ENCODE results near the gene CFAP299.

CFAP299 gene

DNA sequence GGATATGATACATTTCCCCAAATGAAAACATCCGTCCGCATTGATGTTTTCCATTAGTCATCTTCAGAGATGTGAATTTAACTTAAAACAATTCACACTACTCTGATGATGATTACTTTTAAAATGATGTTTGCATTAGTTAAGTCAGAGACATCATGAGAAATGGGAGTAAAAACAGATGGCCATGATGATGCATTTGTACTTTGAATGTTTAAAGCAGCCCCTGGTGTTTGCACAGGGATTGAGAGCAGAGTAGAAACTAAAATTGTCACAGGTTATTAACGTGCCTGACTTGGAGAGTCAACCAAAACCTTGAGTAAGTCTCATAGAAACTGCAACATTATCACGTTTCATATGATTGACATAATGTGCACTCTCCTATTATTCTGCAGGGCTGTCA, 117.2 kb downstream of the CFAP299 start:
- DNase-seq = no peak

DNA sequence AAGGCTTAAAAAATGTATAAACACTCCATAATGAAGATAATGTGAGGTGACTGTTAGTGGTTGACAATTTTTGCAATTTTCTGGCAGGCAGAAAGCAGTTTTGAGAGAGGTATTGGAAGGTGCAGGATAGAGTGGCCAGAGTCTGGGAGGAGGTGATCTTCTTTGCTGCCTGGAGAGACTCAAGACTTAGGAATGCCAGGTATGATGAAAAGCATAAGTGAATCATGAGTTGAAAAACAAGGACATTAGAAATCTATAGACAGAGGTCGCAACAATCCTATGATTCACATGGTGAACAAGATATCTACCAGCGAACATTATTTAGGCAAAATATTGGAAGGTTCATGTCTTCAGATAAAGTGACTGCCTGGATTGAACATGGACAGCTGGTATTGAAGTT, 118.5 kb downstream of the CFAP299 start:
- no peak for DNase-seq

DNA sequence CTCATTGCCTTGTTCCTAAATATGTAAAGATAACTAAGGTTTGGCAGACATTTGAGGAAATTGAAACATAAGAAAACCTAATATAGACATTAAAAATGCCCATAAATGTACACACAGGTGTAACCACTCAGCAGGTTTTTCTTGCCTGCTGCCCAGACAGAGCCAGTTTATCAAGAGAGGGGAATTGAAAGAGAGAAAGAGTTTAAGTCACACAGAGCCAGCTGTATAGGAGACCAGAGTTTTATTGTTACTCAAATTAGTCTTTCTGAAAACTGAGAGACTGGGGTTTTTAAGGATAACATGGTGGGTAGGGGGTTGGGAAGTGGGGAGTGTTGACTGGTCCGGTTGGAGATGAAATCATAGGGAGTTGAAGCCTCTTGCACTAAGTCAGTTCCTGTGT, 119.0 kb downstream of the CFAP299 start:
- no peak for DNase-seq

DNA sequence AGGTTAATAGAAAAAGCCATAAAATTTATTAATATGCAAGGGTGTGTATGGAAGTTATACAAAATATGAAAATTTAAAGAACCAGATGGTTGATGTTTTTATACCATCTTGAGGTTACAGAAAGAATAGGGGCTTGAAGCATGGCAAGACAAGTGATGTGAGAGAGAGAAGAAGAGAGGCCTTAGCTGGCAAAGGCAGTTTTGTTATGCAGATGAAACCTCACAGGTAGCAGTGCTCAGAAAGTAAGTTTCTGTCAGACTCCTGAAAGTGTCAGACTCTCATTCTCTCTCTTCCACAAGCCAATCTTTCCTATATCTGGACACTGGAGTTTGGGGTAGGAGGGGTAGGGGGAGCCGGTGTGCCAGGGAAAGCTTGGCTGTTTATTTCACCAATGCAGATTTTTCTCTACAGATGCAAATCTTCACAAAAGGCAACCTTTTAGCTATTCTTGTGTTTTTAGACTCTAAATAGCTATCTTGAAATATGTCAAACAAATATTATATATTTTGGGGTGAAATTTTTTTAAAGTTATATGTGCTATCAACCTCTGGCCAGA, 124.5 kb downstream of the CFAP299 start:
- no peak for DNase-seq

DNA sequence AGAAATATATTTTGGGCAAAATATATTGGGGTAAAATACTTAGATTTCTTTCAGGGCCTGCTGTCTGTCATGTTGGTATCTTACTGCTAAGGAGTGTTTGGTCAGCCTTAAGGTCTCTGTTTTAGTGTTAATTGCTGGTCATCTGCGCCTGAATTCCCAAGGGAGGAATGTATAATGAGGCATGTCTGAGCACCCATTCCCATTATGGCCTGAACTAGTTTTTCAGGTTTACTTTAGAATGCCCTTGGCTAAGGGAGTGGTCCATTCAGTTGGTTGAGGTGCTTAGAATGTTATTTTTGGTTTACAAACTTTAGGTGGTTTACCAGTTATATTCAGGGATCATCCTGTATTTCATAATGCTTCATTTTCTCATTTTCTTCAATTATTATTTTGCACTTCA, 125.9 kb downstream of the CFAP299 start:
- no peak for DNase-seq

DNA sequence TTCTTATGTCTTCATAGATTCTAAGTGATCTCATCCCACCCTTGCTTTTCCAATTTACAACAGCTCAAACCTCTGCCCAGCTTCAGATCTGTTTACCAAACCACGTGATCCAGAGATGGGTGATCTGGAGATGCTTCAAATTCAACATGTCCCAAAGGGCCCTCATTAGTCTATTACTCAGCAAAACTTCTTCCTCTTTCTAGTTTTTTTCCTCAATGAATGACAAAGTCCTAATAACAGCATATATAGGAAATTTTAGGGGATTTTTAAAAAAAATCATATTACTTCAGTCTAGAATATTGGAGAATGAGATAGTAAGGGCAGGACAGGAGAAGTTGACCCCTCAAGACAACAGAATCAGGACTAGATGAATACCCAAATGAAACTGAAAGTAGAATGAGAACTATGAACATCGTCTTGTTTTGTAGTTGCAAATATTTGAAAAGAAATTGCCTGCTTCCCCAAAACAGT, 127.1 kb downstream of the CFAP299 start:
- DNase-seq = no peak

DNA sequence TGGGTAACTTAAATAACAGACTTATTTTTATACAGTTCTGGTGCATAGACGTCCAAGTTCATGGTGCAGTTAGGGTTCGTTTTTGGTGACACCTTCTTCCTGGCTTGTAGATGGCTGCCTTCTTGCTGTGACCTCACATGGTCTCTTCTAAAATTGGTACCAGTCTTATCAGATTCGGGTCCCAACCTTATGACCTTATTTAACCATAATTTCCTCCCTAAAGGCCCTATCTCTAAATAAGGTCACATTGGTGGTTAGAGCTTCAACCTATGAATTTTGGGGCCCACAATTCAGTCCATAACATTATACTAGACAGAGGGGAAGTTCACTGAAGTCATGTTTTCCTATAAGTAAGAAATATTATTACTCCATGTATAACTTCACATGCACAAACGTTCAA, 128.0 kb downstream of the CFAP299 start:
- DNase-seq = no peak

DNA sequence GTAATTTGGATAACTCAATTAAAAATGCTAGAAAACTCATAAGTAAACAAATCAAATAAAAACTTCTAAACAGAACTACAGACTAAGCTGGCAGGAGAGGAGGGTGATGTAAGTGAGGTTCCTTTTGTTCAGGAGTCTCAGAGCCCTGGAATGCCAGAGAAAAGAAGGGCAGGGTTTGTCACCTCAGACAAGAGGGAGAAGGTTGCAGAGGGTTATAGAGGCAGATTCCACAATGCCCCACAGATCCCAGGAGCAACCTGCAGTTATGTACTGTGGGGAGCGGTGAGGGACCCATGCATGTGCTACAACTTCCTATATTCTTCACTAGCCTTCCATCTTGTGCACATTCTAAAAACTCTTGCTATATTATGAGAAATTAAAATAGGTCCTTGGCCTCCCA, 129.7 kb downstream of the CFAP299 start:
- DNase-seq = no peak

DNA sequence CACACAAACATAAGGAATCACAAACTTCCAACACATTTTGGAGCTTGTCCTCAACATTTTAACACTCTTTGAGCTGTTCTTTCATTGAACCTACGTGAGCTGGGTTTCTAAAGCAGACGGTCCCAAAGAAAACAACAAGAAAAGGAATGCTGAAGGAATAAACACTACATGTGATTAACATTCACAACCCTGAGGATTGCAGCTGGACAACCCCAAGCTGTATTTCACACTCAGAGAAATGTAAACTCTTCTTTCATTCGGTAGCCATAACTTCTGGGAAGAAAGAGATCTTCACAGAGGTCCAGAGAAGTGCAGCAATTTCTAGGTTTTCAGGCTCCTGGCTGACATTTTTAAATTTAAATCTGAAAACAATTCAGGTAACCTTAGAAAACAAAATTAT, 130.2 kb downstream of the CFAP299 start:
- DNase-seq = no peak

DNA sequence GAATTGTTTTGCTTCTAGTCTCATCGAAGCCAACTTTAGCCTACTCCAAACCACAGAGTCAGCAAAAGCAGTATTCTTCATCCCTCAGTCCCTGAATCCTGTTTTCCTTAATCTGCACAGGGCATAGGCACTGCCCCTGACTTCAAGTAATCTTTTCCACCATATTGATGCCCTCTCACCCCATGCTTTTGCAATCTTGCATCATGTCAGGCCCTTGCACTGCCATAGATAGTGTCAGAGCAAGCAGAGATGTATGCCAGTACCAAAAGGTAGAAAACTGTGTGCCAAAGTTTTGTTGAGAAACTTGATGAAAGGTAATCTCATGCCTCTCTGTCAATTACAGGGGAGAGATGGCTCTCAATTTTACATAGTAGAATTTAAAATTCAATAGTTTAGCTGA, 131.1 kb downstream of the CFAP299 start:
- no peak for DNase-seq

DNA sequence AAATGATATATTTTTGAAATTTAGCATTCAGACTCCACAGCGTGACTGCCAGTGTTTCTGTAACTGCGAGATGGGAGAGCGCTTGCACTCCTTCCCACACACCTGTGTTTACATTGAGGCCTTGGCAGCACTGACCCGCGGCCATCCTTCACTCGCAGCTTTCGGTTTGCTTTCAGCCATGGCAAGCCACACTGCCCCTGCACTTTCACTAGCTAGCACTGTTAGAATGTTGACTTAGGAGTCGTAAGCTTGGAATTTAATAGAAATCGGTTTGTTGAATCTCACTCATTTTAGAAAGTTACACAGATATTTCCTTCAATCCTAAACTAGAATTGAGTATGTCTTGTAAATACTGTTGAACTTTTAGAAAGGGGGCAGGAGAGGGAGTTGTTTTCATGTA, 136.2 kb downstream of the CFAP299 start:
- no peak for DNase-seq

DNA sequence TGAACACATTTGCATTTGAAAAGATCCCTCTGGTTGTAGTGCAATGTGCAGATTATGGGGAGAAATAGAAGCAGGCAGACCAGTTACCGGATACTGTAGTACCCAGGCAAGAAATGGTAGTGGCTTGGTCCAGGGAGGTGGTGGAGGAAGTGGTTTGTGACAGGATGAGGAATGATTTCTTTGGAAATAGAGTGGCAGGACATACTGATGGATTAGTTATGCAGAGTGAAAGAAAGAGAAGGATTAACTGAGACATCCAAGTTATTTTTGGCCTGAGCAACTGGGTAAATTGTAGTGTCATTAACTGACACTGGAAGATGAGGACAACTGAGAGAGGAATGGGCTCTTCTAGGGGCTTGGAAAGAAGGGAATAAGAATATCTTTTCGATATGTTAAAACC, 139.7 kb downstream of the CFAP299 start:
- DNase-seq = no peak

DNA sequence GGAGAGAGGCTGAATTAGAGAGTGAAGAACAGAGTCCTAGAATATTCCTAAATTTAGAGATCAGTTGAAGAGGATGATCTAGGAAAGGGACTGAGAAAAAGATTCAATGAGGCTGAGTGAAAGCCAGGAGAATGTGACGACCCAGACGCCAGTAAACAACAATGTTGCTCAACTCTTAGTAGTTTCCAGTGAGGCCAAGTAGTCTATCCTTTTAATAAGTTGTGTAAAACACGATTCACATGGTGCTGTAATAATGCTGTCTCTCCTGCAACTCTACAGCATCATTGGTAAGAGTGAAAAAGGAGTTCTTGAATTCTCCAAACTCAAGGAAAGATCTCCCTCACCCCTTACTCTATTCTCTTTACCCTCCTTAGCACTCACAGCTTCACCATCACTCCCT, 140.3 kb downstream of the CFAP299 start:
- no peak for DNase-seq

DNA sequence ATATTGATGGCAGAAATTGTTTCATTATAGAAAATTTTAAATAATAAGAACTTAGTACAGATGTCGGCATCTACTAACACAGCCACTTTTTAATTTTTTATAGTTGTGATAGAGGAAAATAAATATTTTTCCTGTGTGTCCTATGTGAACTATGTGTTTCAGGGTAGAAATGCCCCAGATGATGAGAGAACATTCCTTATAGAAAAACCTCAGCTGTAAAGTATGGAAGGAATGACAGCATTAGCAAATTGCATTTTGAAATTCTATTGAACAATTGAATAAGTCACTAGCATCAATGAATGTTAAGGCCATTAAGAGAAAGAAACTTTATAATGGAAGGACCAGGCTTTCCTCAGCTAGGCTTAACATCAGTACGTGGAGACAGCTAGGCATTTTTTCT, 149.2 kb downstream of the CFAP299 start:
- DNase-seq = no peak

DNA sequence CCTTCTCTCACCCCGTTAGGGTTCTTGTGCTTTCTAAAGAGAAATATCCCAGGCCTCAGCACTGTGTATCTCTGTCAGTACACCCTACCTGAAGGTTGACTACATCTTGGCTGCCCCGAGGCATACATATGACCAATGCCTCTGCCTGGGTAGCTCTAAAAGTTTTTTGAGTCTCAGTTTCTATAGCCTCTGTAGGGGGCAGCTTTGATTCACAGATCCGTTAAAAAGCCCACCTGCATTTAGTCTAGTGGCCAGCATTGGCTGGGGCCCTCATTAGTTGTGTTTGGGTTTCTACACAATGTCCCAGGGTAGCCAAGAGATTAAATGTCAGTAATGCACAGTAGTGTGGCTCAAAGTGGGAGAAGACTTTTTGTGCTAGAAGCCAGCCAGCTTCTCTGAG, 151.1 kb downstream of the CFAP299 start:
- no peak for DNase-seq

DNA sequence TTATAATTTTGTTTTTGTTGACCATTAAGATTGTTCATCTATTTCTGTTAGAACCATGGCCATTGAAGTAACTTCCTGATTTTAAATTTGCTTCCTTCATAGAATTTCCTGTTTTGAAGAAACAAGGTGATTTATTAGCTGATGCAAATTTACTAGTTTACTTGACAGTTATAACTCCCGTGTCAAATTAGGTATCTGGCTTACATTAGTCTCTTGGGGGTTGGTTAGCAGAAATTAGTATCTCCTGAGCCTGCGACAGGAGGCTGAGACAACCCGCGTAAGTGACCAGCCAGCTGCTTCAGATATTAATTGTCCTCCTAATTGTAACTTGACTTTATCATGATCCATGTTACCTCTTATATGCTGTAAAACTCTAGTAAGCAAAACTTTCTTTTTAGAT, 154.3 kb downstream of the CFAP299 start:
- no peak for DNase-seq

DNA sequence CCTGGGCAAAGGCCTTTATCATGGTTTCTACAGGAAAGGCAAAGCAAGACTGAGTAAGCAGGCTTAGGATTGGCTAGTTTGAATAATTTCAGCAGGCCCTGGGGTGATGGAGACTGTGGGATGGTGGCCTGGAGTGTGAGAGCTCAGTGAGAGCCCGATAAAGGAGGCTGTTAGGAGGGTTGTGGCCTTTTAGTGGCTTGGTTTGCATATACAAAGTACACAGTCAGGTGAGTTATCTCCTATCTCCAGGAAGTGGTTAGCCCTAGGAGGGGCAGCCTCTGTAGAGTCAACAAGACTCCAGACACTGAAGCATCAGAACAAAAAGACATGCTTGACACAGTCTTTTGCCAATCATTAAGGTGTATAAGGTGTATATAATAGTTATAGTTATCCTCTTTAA, 157.2 kb downstream of the CFAP299 start:
- DNase-seq = peak; percentile 3

DNA sequence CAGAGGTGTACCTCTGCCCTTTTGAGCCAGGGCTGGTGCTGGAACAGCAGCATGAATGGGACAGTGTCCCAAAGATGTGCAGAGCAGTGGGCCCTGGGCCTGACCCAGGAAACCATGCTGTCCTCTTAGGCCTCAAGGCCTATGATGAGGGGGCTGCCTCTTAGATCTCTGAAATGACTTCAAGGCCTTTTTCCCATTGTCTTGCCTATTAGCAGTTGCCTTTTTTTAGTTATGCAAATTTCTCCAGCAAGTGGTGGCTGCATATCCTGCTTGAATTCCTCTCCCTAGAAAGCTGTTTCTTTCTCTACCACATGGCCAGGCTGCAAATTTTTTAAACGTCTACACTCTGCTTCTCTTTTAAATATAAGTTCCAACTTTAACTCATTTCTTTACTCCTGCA, 160.3 kb downstream of the CFAP299 start:
- no peak for DNase-seq

DNA sequence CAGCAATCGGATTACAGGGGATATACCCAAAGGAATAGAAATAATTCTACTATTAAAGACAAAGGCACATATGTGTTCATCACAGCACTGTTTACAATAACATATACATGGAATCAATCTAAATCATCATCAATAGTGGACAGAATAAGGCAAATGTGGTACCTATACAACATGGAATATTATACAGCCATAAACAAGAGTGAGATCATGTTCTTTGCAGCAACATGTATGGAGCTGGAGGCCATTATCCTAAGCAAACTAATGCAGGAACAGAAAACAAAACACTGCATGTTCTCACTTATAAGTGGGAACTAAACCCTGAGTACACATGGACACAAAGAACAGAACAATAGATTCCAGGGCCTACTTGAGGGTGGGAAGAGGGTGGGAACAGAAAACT, 163.2 kb downstream of the CFAP299 start:
- no peak for DNase-seq

DNA sequence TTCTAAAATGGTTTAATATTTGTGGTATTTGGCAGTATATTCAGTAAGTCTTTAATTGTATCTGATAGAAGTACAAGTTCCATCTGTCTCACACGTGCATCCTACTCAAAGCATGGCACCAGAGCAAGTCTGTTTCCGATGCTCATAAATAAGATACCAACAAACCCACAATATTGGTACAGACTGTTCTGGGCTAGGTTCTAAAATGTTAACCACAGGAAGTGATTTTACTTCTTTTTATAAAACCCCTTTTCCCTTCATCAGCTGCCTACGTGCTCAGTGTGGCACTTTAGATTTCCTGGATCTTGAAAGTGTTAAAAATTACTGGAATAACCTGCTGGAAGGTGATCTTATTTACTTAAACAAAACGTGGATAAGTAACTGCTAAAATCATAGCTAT, 165.1 kb downstream of the CFAP299 start:
- no peak for DNase-seq

DNA sequence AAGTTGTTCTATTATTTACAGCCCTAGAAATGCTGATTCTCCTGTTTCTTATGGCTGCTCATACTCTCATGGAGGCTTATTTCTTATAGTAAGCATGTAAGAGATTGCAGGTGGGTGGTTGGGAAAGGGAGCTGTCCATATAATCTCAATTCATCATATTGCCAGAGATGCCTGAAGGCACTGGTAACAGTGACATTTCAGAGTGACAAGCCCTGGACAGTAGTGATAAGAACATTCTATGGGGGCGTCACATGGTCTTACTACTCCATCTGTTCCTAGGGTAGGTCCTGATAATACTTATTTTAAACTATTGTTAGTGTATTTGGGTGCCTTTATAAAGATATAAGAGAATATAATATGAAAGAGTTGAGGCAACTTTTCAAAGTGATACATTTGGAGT, 171.5 kb downstream of the CFAP299 start:
- no peak for DNase-seq

DNA sequence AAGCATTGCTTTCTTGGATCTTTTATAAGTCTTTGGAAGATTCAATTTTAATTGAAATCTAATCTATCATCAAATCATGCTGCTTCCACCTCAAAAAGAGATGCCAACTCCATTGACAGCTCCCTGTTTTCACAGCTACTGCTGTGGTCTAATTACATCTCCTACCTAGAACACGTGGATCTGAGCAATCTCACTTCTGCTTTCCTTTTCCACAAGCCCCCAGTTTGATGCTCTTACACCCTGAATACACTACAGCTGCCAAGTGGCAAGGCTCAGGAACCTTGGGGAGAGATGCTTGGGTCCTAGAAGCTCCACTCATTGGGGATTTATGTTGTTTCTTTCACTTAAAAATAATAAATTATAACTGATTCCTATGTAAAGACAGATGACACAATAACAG, 172.0 kb downstream of the CFAP299 start:
- no peak for DNase-seq

DNA sequence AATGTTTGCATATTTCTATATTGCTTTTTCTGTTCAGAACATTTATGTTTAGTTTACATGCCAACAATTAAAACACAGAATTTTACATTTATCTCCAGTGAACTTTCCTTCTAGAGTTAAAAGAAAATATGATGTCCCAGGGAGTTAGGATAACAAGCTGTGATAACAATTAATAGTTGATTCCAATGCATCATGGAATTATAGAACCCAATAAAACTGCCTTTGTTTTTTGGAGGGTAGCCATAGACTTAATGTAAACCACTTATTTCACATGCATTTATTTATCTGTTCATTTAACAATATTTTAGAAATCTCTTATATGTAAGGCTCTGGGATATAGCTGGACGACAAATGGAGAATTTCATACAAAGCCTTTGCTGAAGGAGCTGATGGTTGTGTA, 180.0 kb downstream of the CFAP299 start:
- DNase-seq = no peak

DNA sequence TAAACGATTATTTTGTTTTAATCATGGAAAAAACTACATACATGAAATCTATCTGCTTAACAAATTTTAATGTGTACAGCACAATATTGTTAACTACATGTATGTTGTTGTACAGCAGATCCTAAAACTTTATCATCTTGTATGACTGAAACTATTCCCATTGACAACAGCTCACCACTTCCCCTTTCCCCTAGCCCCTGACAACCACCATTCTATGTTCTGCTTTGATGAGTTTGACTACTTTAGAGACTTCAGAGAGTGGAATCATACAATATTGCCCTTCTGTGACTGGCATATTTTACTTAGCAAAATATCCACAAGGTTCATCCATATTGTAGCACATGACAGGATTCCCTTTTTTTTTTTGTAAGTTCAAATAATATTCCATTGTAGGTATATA, 185.9 kb downstream of the CFAP299 start:
- DNase-seq = no peak

DNA sequence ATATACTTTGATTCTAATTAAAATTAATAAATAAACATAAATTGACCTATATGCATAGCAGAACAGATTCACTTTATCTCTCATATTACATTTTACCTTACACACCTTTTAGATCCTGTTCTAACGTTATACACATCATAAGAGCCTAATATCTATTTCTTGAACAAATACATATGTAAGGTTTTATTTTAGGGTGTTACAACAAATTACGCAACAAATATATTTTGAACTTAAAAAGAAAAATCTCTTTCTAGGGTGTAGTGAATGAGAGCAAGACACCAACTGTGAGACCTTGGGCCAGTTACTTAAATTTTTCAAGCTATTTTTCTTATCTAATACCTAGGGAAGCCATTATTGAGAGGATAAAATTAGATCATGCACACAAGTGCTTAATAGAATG, 191.2 kb downstream of the CFAP299 start:
- DNase-seq = no peak

DNA sequence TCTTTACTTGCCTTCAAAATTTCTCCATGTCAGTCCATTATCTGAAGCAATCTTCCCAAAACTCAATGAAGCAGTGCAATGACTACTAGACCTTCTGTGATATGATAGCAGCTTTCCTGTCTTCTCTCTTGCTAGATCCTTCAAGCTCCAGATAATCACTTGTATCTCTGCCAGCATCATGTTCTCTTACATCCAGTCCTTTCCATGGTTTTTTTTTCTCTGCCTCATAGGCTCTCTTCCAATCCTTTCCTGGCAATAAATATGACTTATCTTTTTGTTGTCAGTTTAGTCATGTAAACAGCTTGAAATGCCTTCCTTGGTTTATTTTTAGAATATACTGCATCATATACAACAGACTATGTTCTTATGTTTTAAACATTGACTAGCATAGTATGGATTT, 193.5 kb downstream of the CFAP299 start:
- DNase-seq = no peak
